H1 (cell line): Measurements from ENCODE around the gene LRP1. TPM values are rescaled to one million over a fixed set of nuclear protein-coding genes. Genes with fewer than 3 reads are reported as not detected.

ENCODE experiments used
- CTBP2 ChIP-seq: IDR thresholded peaks from 2 replicates; pipeline ENCODE4 v1.7.0; 2011; ENCODE audit warnings: borderline replicate concordance, mild to moderate bottlenecking, moderate library complexity, mixed read lengths, low read length; ENCODE audit not compliant: insufficient read depth, insufficient read length
- HDAC2 ChIP-seq, 2 experiments: fragments of 300-600 bp in 1 of 2; sonication (generic) in 1 of 2; IDR thresholded peaks; 2 replicates each; pipeline ENCODE4 v1.6.1; 2011 to 2012; ENCODE audit warnings: low read depth in 2 of 2, low read length in 2 of 2, mild to moderate bottlenecking in 2 of 2, moderate library complexity in 2 of 2, borderline replicate concordance in 1 of 2, inconsistent platforms in 1 of 2
- TCF12 ChIP-seq: IDR thresholded peaks from 2 replicates; pipeline ENCODE4 v1.6.1; 2011; ENCODE audit warnings: low read depth, mild to moderate bottlenecking, low read length
- polyA plus RNA-seq, 7 experiments: library from polyadenylated mRNA; depleted of rRNA in 3 of 7; stranded (reverse) in 5 of 7; unstranded in 2 of 7; fragments of >200 nt in 5 of 7; fragments of 200-250 nt in 2 of 7; gene quantifications; 1 replicate in 5 of 7; 2 replicates in 1 of 7; 4 replicates in 1 of 7; pipeline versions ENCODE4 v1.2.1 to v1.2.3, GENCODE V29; 2011 to 2013; ENCODE audit warnings: missing spikeins in 2 of 7, mixed read lengths in 2 of 7
- total RNA-seq: library from RNA; stranded (reverse); fragmentation: NEBNext Ultra II Directional; extraction: Animal tissue kit (Norgen Biotek cat#: 25700); gene quantifications from 2 replicates; pipeline ENCODE4 v1.2.1, GENCODE V29; 2021

LRP1 gene
- total and polyA plus RNA-seq, 2 of the 8 experiments (the other 6 are each of a cell fraction or from before 2014, with no cell fraction given), result 35.3 to 92.5 TPM

- TF ChIP-seq CTBP2 (no peak), HDAC2 (IDR thresholded peaks at IDR 0.05; ENCODE audit: borderline replicate concordance in 1 of 2, low read depth in 2 of 2, low read length in 2 of 2) (no peak), TCF12 (no peak)
Measured at GRCh38 chr12:57235017-57235727, 106.9 kb downstream of the LRP1 start (continued).
